GM21576 (cell line): ENCODE measurements around the gene CCDC138.
"Not testable (repeated sequence)": the region's sequence is repeated elsewhere in the genome, so short reads cannot be mapped to it uniquely, and the experiment has no call there.

Experiments used
- ATAC-seq: cut with Tn5 transposase; IDR thresholded peaks from one replicate; pipeline ENCODE4 v1.9.1; 2021; ENCODE audit warnings: mild to moderate bottlenecking, moderate library complexity; ENCODE audit not compliant: unreplicated experiment

The CCDC138 gene, protein sequence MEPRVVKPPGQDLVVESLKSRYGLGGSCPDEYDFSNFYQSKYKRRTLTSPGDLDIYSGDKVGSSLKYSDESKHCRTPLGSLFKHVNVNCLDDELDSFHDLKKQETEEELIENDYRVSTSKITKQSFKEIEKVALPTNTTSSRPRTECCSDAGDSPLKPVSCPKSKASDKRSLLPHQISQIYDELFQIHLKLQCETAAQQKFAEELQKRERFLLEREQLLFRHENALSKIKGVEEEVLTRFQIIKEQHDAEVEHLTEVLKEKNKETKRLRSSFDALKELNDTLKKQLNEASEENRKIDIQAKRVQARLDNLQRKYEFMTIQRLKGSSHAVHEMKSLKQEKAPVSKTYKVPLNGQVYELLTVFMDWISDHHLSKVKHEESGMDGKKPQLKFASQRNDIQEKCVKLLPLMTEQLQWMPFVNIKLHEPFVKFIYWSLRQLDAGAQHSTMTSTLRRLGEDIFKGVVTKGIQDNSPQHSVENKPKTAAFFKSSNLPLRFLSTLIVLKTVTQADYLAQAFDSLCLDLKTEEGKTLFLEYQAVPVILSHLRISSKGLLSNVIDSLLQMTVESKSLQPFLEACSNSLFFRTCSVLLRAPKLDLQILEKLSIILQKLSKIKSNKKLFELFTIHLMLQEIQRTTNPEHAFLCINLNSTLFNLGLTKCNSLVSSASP

DNA sequence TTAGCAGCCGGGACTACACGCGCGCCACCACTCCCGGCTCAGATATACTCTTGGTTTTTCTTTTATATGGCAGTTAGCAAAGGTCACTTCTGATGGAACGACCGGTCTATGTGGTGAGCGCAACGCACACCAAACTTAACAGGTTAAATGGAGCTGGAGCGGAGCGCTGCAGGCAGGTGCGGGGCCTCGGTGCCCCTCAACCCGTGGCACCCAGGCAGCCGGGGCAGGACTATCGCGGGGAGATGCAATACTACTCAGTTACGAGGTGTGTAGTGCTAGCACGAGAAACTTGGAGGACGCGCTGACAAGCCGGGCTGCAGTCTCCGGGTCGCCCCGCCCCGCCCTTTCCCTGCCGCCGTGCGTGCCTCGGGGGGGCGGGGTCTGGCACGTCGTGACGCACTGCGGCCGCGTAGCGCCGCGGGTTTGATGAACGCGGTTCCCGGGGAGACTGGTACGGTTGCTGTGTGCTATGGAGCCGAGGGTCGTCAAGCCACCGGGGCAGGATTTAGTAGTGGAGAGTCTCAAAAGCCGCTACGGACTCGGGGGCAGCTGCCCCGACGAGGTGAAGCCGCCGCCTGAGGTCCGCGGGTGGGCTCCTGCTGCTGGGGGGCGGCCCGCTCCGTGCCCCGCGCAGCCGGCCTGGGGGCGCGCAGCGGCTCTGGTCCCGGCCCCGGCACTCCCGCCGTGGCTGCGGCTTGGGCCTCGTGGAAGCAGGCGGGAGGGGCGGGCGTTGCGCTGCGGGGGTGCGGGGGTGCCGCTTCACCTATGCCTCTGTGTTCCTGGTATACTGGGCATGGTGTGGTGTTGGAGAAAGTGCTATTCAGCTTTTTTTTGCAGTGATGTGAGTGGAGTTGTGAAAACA, at the start of gene CCDC138:
Gene CCDC138 (plus strand): TSS at position 418 of the 862 bp plus-strand sequence. CDS start 52 bp downstream, at position 470.
- peak; percentile 94 for ATAC-seq

DNA sequence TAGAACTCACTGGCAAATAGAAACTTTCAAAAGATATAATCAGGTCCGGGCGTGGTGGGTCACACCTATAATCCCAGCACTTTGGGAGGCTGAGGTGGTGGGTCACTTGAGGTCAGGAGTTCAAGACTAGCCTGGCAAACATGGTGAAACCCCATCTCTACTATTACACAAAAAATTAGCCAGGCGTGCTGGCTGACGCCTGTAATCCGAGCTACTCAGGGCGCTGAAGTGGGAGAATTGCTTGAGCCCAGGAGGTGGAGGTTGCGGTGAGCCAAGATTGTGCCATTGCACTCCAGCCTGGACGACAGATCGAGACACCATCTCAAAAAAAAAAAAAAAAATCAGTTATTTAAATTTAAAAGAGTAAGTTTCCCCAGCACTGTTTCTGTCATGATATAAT, 28.6 kb upstream of the CCDC138 start:
- not testable (repeated sequence) for ATAC-seq

DNA sequence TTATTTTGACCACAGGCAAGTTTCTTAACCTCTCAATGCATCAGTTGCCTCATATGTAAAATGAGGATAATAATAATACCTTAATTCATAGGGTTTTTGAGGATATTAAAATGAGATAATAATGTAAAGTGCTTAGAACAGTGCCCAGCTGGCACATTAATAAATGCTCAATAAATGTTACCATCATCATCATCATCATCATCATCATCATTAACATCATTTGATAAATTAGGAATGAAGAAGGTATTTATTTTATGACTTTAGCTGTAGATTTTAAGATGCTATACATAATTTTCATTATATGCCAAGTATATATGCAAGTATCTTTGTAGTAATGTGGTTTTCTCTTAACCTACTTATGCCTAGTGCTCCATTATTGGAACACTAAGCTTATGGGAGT, 24.0 kb upstream of the CCDC138 start:
- not testable (repeated sequence) for ATAC-seq

DNA sequence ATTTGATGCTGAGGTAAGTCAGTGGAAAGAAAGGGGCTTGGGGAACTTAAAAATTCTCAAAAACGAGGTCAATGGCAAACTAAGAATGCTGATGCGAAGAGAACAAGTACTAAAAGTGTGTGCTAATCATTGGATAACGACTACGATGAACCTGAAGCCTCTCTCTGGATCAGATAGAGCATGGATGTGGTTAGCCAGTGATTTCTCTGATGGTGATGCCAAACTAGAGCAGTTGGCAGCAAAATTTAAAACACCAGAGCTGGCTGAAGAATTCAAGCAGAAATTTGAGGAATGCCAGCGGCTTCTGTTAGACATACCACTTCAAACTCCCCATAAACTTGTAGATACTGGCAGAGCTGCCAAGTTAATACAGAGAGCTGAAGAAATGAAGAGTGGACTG, 19.9 kb upstream of the CCDC138 start:
- ATAC-seq = not testable (repeated sequence)

DNA sequence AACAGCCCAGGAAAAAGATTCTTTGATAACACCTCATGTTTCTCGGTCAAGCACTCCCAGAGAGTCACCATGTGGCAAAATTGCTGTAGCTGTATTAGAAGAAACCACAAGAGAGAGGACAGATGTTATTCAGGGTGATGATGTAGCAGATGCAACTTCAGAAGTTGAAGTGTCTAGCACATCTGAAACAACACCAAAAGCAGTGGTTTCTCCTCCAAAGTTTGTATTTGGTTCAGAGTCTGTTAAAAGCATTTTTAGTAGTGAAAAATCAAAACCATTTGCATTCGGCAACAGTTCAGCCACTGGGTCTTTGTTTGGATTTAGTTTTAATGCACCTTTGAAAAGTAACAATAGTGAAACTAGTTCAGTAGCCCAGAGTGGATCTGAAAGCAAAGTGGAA, 18.7 kb upstream of the CCDC138 start:
- ATAC-seq = not testable (repeated sequence)

DNA sequence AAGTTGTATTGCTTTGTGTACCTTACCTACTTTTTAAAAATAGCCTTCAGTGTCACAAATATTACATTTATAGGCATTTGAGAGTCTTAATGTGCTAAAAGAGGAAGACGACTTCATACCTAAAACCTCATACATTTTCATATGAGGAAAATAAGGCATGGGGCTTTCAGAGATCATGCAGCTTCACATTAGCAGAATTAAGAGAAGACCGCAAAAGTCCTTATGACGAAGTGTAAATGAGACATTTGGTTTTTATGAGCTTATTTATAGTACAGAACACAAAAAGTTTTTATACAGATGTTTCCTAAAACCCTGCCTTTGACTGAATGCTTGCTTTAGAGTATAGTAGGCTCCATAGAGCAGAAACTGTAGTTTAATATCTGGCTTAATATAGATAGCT, 10.1 kb upstream of the CCDC138 start:
- ATAC-seq = peak; percentile 76

DNA sequence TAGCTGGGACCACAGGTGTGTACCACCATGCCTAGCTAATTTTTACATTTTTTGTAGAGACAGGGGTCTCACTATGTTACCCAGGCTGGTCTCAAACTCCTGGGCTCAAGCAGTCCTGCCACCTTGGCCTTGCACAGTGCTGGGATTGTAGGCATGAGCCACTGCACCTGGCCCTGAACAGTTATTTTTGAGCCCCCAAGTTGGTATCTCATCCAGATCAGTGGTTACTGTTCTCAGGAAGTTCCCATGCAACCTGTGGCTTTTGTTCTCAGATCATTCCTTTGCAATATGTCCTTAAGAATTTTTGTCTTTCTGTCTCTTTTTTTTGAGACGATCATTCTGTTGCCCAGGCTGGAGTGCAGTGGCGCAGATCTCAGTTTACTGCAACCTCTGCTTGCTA, 7.7 kb upstream of the CCDC138 start:
- ATAC-seq = no peak

DNA sequence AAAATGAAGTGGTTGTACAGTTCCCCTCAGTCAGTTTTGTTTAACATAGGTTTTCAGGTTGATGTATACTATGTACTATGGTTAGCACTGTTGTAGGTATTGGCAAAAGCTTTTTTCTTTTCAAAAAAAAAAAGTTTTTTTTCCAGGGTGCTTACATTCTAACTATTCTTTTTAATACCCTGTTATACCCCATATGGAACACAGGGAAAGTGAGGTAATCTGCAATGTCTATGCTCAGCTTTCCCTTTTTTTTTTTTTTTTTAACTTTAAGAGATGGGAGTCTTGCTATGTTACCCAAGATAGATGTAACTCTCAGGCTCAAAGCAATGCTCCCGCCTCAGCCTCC, 590 bp upstream of the CCDC138 start:
- no peak for ATAC-seq

DNA sequence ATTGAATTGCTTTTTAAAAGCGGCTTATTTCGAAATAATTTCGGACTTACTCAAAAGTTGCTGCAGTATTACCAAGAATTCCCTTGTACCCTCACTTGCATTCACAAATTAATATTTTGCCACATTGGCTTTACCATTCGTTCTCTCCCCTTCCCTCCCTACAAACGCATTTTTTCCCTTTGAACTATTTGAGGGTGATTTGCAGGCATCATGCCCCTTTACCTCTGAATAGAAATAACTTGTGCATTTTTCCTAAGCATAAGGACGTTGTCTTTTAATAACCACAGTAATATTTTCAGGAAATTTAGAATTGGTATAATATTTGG, 608 bp downstream of the CCDC138 start:
- no peak for ATAC-seq

DNA sequence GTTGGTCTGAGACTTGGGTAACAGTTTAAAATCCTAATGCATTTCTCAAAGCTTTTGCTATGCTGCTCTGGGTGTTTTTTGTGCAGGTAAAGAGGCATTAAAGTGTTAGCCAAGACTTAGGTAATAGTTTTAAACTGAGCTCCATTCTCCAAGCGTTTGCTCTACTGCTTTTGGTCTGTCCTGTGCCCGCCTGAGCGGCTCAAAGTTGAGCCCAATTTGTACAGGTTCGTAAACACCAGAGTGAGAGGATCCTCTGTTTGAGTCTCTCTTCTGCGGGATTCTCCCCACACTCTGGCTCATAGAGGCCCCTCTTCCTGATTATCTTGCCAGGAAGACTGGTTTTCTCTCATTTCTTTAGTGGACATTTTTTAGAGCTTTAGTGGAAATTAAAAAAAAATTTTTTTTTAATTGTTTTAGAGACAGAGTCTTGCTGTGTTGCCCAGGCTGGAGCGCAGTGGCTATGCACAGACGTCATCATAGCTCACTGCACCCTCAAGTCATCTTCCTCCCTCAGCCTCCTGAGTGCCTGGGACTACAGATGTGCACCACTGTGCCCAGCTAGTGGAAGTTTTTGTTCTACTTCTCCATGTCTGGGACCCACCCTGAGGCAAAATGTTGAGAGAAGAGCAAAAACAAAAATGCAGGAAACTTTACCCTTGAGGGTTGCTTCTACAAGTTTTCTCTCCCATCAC, 16.6 kb downstream of the CCDC138 start:
- ATAC-seq = no peak

DNA sequence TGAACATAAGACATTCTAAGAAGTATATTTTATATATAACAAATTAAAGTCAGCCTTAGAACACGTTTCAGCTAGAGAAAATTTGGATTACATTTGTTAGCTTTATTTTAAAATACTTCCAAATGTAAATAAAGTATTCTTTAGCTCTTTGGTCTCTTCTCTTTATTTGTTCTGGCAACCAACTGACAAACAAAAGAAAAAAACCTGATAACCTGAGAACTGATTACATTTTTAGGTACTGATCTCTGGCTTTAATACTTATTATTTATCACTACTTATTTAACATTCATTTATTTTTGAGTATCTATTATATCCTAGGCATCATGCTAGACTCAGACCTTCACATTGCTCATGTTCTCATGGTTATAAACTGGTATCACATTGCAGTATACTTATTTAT, 18.5 kb downstream of the CCDC138 start:
- ATAC-seq = no peak

DNA sequence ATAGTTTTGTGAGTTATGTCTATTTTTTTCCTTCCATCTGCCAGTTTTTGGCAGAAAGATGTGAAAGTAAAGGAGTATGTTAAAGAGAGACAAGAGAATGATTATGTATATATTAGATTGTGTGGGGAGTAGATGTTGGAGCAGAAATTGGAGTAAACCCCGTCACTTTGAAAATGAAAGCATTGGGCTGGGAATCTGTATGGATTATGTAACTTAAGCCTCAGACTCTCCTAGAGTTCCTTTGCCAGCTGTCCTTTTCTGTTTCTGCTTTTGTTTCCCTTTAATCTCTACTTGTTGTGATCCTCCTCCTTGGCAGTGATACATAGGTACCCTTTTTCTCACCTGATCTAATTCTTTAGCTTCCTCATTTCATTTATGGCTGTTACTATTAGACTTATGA, 19.2 kb downstream of the CCDC138 start:
- ATAC-seq = no peak

DNA sequence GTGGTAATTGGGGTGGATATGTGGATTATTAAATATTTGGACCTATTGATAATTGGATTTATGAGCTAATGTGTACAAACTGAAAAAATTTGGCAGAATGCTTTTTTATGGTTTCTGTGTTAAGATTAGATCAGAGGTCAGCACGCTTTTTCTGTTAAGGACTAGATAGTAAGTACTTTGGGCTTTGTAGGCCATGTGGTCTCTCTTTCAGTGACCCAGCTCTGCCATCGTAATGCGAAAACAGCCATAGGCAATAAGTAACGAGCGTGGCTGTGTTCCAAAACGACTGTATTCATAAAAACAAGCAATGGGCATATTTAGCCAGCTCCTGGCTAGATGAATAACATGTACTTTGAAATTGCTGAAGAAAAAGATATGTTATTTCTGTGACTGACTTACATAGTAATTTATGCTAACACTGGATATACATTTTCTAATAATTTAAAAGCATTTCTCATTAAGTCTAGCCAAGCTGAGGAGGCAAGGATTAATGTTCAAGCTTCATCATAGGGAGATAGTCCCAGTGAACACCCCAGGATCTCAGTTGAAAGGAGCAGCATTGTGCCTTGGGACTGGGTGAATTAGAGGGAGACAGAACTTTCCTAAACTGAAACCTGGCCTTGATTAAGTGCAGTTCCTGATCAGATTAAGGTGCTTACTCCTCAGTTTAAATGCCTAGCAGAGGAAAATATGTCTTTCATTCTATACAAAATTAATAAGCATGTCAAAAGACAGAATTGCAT, 20.0 kb downstream of the CCDC138 start:
- ATAC-seq = no peak

DNA sequence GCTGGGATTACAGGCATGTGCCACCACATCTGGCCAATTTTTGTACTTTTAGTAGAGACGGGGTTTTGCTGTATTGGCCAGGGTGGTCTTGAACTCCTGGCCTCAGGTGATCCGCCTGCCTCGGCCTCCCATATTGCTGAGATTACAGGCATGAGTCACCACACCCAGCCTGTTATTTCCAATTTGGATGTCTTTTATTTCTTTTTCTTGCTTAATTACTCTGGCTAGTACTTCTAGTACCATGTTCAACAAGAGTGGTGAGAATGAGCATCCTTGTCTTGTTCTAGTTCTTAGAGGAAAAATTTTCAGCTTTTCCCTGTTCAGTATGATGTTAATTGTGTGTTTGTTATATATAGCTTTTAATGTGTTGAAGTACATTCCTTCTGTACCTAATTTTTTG, 23.4 kb downstream of the CCDC138 start:
- ATAC-seq = no peak

DNA sequence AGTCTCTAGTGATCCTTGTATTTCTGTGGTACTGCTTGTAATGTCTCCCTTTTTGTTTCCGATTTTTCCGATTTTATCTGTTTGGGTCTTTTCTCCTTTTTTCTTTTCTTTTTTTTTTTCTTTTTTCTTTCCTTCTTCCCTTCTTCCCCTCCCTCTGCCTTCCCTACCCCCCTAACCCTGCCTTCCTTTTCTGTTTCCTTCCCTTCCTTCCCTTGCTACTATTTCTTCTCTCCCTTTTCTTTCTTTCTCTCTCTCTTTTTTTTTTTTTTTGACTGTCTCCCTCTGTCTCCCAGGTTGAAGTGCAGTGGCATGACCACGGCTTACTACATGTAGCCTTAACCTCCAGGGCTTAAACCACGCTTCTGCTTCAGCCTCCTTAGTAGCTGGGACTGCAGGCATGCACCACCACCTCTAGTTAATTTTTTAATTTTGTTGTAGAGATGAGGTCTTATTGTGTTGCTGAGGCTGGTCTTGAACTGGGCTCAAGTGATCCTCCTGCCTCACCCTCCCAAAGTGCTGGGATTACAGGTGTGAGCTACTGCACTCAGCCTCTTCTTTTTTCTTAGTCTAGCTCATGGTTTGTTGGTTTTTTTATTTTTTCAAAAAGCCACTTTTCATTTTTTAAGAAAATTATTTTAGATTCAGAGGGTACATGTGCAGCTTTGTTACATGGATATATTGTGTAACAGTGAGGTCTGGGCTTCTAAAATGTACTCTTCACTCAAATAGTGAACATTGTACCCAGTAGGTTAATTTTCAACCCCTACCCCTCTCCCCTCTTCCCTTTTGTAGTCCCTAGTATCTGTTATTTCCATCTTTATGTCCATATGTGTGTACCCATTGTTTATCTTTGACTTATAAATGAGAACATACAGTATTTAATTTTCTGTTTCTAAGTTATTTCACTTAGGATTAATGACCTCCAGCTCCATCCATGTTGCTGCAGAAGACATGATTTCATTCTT, 24.7 kb downstream of the CCDC138 start:
- ATAC-seq = no peak

DNA sequence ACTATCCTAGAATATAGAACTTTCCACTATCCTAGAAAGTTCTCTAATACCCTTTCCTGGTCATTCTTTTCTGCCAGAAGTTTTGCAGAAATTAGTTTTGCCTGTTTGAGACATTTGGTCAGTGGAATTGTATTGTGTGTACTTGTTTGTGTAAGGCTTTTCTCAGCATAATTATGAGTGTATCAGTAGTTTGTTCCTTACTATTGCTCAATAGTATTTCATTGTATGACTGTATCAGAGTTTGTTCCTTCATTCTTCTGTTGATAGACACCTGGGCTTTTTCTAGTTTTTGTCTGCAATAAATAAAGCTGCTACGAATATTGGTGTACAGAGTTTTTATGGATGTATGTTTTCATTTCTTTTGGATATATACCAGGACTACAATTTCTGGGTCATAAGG, 27.2 kb downstream of the CCDC138 start:
- no peak for ATAC-seq

DNA sequence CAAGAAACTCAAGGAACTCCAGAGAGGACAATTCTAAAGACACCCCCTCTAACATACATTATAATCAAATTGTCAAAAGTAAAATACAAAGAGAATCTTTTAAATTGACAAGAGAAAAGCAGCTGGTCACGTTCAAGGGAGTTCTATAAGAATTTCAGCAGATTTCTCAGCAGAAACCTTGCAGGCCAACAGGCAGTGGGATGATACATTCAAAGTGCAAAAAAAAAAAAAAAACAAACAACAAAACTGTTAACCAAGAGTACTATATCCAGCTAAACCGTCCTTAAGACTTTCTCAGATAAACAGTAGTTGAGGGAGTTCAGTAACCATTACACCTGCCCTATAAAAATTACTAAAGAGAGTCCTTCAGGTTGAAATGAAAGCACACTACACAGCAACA, 33.9 kb downstream of the CCDC138 start:
- no peak for ATAC-seq

DNA sequence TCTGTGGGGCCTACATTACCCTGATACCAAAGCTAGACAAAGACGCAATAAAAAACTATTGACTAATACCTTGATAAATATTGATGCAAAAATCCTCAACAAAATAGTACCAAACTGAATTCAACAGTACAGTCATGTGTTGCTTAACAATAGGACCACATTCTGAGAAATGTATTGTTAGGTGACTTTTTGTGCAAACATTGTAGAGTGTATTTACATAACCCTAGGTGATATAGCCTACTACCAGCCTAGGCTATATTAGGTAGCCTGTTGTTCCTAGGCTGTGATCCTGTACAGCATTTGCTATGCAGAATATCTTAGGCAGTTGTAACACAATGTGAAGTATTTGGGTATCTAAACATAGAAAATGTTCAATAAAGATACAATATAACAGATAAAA, 36.7 kb downstream of the CCDC138 start:
- ATAC-seq = no peak

DNA sequence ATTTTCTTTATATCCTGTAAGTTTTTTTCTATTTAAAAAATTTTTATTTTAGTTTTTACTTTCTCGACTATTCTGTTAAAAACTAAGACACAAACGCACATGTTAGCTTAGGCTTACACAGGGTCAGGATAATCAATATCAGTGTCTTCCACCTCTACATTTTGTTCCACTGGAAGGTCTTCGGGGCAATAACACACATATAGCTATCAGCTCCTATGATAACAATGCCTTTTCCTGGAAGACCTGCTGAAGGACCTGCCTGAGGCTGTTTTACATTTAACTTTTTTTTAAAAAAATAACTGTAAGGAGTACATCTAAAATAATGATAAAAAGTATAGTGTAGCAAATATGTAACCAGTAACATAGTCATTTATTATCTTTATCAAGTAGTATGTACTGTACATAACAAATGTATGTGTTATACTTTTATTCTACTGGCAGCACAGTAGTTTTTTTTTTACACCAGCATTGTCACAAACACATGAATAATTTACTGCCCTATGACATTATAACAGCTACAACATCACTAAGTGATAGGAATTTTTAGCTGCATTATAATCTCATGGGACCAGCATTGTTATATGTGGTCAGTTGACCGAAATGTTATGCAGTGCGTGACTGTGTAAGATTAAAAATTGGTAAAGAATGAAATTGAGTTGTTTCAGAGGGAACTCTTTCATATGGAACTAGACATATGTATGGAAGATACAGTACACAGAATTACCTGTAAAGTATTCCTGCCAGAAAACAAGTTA, 37.9 kb downstream of the CCDC138 start:
- no peak for ATAC-seq
